DOHH2 (cell line): ENCODE results near the gene GTF3C1.

ENCODE experiments used
- H3F3A ChIP-seq: fragments of 200-600 bp; sonication (generic), shearing (Covaris generic); 2 replicates; pipeline ENCODE4 v1.6.0; 2016; ENCODE audit warnings: antibody characterized with exemption, mild to moderate bottlenecking; ENCODE audit not compliant: control insufficient read depth, insufficient read depth
- H3K27ac ChIP-seq: fragments of 200-600 bp; sonication (generic); 2 replicates; pipeline ENCODE4 v1.5.1; 2014; ENCODE audit warnings: low read depth, mild to moderate bottlenecking, low read length, moderate library complexity
- H3K27me3 ChIP-seq: fragments of 200-600 bp; sonication (generic); 2 replicates; pipeline ENCODE4 v1.6.1; 2014; ENCODE audit warnings: mild to moderate bottlenecking, low read length, mixed read lengths; ENCODE audit not compliant: control insufficient read depth
- H3K36me3 ChIP-seq: fragments of 200-600 bp; sonication (generic); 2 replicates; pipeline ENCODE4 v1.6.1; 2014; ENCODE audit warnings: mild to moderate bottlenecking, low read length, moderate library complexity, mixed read lengths; ENCODE audit not compliant: control insufficient read depth
- H3K4me1 ChIP-seq: fragments of 200-600 bp; sonication (generic); 2 replicates; pipeline ENCODE4 v1.6.1; 2014; ENCODE audit warnings: mild to moderate bottlenecking, low read length, mixed read lengths; ENCODE audit not compliant: control insufficient read depth
- H3K4me2 ChIP-seq: fragments of 200-600 bp; sonication (generic); 2 replicates; pipeline ENCODE4 v1.6.0; 2014; ENCODE audit warnings: mild to moderate bottlenecking, low read length, moderate library complexity
- H3K4me3 ChIP-seq: fragments of 200-600 bp; sonication (generic); 2 replicates; pipeline ENCODE4 v1.5.1; 2014; ENCODE audit warnings: mild to moderate bottlenecking, low read length, mixed read lengths
- H3K79me2 ChIP-seq: fragments of 200-600 bp; sonication (generic); 2 replicates; pipeline ENCODE4 v1.6.1; 2014; ENCODE audit warnings: mild to moderate bottlenecking, low read length, mixed read lengths; ENCODE audit not compliant: control insufficient read depth
- H3K9me2 ChIP-seq: fragments of 200-600 bp; sonication (generic); replicated peaks from 2 replicates; pipeline ENCODE4 v1.6.1; 2014; ENCODE audit warnings: mild to moderate bottlenecking, low read length, mixed read lengths; ENCODE audit not compliant: control insufficient read depth
- H3K9me3 ChIP-seq: fragments of 200-600 bp; sonication (generic); 2 replicates; pipeline ENCODE4 v1.6.1; 2014; ENCODE audit warnings: antibody characterized with exemption, low read length, mixed read lengths; ENCODE audit not compliant: control insufficient read depth, insufficient read depth
- H4K20me1 ChIP-seq: fragments of 200-600 bp; sonication (generic); 2 replicates; pipeline ENCODE4 v1.6.0; 2014; ENCODE audit warnings: low read depth, mild to moderate bottlenecking, antibody characterized with exemption, low read length, moderate library complexity; ENCODE audit not compliant: control insufficient read depth, insufficient read depth
- CTCF ChIP-seq: fragments of 200-600 bp; sonication (generic); IDR thresholded peaks from one replicate; pipeline ENCODE4 v1.5.1; 2014; ENCODE audit warnings: antibody characterized with exemption, mild to moderate bottlenecking, low read depth, low read length; ENCODE audit not compliant: poor library complexity, severe bottlenecking
- EZH2phosphoT487 ChIP-seq: fragments of 200-600 bp; sonication (generic); IDR thresholded peaks from 2 replicates; pipeline ENCODE4 v1.6.1; 2017; ENCODE audit warnings: borderline replicate concordance, mild to moderate bottlenecking, antibody characterized with exemption, low read length, moderate library complexity, mixed read lengths

Gene GTF3C1

GRCh38 chr16:27539636-27540035, 10.1 kb downstream of the GTF3C1 start:
- Histone ChIP-seq H4K20me1 (no peaks in the 10 kb centered on the region), H3K9me3 (no peaks in the 10 kb centered on the region), H3K4me1 (no peaks in the 10 kb centered on the region), H3K9me2 (no peaks in the 10 kb centered on the region), H3K4me3 (no peak overlapping the region), H3K27me3 (no peaks in the 10 kb centered on the region), H3F3A (no peaks in the 10 kb centered on the region), H3K4me2 (no peak overlapping the region), H3K36me3 (peaks cover 76% of the 10 kb centered on the region), H3K79me2 (no peaks in the 10 kb centered on the region), H3K27ac (no peak overlapping the region)
- TF ChIP-seq EZH2phosphoT487 = no peak

DNA sequence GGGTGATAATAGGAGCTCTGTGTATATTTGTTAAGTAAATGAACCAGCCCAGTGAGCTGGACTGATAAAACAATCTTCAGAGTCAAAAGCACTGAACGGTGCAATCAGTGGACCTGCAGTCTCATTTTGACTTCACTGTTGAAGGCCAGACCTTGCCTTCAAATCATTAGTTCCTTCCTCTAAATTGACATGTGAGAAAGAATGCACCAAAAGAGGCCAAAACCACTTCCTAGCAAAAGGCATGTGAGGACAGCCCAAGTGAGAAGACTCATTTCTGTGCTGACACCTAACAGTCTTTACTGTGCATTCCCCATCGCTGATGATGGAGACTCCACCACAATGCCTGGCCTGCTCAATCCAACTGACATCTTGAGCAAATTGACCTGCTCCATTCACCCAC, 10.6 kb downstream of the GTF3C1 start:
- Histone ChIP-seq H3K9me3 (no peaks in the 10 kb centered on the region), H3F3A (no peaks in the 10 kb centered on the region), H3K27ac (no peak overlapping the region), H3K4me2 (no peak overlapping the region), H3K36me3 (peaks cover 76% of the 10 kb centered on the region), H3K9me2 (no peaks in the 10 kb centered on the region), H3K27me3 (no peaks in the 10 kb centered on the region), H3K79me2 (no peaks in the 10 kb centered on the region), H4K20me1 (no peaks in the 10 kb centered on the region), H3K4me1 (no peaks in the 10 kb centered on the region), H3K4me3 (no peak overlapping the region)
- TF ChIP-seq CTCF = no peak

- H3K36me3 ChIP-seq = peaks cover 75% of the 10 kb centered on the region
- no peaks in the 10 kb centered on the region for H3K79me2 ChIP-seq
- no peaks in the 10 kb centered on the region for H3K27me3 ChIP-seq
- no peaks in the 10 kb centered on the region for H4K20me1 ChIP-seq
- no peaks in the 10 kb centered on the region for H3K4me1 ChIP-seq
- H3K4me2 ChIP-seq = no peak overlapping the region
- TF ChIP-seq CTCF = no peak
- TF ChIP-seq EZH2phosphoT487 = no peak
- no peak overlapping the region for H3K4me3 ChIP-seq
- H3K27ac ChIP-seq = no peak overlapping the region
- H3F3A ChIP-seq = no peaks in the 10 kb centered on the region
- no peaks in the 10 kb centered on the region for H3K9me2 ChIP-seq
- H3K9me3 ChIP-seq = no peaks in the 10 kb centered on the region
These were observed 11.2 kb downstream of the GTF3C1 start for GRCh38 chr16:27538528-27538927.

DNA sequence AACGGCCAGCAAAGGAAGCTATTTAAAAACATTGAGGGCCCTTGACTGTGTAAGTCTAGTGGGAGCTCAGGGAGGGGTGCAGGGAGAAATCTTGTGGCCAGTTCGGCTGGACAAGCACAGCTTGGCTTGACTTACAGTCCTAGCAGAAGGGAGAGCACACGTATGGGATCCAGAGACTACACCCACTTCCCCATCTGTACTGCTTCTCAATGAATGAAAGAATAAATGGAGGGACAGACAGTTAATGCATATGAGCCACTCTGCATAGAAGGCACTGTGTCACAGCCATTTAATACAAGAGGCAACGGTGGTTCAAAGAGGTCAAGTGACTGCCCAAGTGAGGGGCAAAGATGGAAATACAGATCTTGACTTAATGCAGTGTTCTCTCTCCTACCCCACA, 15.5 kb downstream of the GTF3C1 start:
- Histone ChIP-seq H3K27me3 (no peaks in the 10 kb centered on the region), H4K20me1 (no peaks in the 10 kb centered on the region), H3K79me2 (no peaks in the 10 kb centered on the region), H3K27ac (no peak overlapping the region), H3K36me3 (peaks cover 77% of the 10 kb centered on the region), H3K4me1 (no peaks in the 10 kb centered on the region), H3F3A (no peaks in the 10 kb centered on the region), H3K4me2 (no peak overlapping the region), H3K9me2 (no peaks in the 10 kb centered on the region), H3K4me3 (no peak overlapping the region), H3K9me3 (no peaks in the 10 kb centered on the region)
- no peak for TF ChIP-seq EZH2phosphoT487
